ENCODE results near the gene PAM16. TPM values are rescaled to one million over a fixed set of nuclear protein-coding genes. Genes with fewer than 3 reads are reported as not detected.

The PAM16 gene
- polyA plus RNA-seq, 1 donor = 20.4 TPM

DNA sequence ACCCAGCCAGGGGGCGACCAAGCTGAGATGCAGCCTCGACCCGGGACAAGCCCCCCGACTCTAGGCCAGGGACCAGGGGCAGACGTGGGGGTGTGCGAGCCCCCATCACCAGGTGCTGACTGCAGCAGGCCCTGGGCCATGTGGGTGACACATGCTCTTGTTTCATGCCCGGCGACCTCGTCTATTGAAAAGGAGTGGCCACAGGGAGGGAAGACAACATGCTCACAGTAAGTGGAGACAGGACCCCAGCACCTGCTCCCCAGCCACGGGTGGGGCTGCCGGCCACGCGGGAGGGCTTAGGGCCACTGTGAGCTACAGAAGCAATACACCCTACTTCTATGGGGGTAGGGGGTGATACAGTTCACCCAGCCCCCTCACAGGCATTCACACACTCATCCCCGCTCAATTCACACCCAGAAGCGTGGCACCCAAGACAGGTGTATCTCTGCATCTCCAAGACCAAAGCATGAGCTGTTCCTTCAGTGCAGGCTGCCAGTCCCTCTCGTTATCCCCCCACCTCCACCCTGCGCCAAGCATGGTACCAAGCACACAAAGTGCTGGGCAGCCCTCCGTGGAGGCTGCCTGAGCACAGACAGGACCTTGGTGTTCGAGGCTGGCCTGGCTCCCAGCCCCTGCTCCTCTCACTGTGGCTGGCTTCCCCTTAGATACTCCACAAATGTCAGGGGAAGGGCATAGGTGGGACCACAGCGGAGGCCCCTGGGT is 34.1 kb upstream of the PAM16 start:
- DNase-seq = no peak

DNA sequence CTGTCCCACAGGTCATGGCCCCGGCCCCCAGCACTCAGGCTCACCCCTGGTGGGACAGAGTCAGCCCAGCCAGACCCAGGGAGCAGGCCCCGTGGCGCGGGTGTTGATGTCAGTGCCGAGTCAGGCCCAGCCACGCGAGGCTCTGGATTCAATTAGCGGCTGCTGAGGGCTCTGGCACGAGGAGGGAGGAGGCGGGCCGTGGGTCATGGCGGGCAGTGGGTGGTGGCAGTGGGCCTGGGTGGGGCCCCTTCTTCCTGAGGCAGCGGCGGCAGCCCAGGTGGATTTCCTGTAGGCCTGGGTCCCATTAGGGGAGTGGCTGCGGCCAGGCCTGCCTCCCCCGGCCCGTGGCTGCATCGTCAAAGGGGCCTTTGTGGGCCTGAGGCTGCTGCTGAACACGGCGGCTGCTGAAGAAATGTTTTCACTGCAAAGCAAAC is 33.4 kb upstream of the PAM16 start:
- DNase-seq = no peak

DNA sequence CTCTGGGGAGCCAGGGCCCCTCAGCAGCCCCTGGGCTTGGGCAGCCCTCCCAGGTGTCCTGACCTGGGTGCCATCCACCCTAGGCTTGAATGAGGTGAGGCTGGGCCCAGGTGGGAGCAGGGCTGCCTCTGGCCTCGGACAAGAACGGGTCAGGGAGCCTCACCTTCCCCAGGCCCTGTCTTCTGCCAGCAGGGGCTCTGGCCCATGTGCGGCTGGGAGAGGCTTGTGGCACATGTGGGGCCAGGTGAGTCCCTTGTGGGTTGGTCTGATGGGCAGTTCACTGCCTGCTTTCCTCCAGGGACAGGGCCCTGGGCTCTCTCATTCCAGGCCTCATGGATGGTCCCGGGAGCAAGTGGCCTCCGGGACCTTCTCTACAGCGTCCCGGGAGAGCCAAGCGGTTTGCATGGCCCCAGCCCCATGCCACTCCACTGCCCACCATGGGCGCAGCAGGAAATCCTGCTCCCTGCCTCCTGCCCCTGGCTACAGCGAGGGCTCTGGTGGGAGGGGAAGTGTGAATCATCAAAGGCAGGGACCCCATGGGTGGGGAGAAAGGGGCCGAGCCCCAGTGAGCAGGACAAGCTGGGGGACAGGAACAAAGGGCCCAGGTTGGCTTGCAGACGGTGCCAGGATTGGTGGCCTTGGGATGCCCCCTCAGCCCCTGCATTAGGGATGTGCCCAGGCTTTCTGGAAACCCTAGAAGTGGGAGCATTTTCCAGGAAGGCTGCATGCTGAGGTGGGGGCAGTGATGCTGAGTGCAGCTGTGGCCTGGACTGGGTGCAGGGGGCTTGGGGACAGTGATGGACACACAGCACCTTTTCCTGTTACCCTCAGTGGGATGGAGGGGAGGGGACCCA is 32.7 kb upstream of the PAM16 start:
- DNase-seq = no peak

DNA sequence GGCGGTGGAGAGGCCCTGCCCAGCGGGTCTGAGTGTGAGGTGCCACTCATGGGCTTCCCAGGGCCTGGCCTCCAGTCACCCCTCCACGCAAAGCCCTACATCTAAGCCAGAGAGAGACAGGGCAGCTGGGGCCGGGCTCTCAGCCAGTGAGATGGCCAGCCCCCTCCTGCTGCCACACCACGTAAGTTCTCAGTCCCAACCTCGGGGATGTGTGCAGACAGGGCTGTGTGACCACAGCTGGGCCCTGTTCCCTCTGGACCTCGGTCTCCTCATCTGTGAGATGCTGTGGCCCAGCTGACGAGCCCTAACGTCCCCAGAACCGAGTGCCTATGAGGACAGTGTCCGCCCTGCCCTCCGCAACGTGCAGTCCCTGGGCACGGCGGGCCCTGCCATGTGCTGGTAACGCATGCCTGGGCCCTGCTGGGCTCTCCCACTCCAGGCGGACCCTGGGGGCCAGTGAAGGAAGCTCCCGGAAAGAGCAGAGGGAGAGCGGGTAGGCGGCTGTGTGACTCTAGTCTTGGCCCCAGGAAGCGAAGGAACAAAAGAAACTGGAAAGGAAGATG is 31.8 kb upstream of the PAM16 start:
- DNase-seq = no peak

- no peak for DNase-seq
Measured at GRCh38 chr16:4381935-4382794, 31.0 kb upstream of the PAM16 start.

- no peak for DNase-seq
Measured at GRCh38 chr16:4381072-4381934, 30.2 kb upstream of the PAM16 start.

GRCh38 chr16:4380119-4381063 is 29.3 kb upstream of the PAM16 start:
- DNase-seq = no peak

GRCh38 chr16:4378999-4379690 is 28.0 kb upstream of the PAM16 start:
- no peak for DNase-seq

DNA sequence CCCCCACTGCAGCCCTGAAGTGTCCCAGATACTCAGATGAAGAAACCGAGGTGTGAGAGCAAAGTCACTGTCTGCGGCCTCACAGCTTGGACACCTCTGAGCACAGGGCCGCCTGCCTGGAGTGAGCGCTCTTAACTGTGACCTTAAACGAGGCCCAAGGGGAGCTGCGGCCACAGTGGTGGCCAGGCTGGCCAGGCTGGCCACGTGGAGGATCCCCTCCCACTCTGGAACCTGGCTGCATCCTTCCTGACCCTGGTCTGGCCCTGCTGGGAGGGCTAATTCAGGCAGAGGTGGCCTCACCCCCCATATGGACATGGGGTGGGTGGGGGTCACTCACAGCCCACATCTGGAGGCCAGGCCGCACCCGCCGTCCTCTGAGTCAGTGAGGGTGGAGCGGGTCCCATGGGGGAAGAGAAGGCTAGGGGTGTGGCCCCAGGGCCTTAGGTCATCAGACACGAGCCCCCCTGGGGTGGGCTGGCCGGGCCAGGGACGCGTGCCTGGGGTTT is 27.1 kb upstream of the PAM16 start:
- no peak for DNase-seq

DNA sequence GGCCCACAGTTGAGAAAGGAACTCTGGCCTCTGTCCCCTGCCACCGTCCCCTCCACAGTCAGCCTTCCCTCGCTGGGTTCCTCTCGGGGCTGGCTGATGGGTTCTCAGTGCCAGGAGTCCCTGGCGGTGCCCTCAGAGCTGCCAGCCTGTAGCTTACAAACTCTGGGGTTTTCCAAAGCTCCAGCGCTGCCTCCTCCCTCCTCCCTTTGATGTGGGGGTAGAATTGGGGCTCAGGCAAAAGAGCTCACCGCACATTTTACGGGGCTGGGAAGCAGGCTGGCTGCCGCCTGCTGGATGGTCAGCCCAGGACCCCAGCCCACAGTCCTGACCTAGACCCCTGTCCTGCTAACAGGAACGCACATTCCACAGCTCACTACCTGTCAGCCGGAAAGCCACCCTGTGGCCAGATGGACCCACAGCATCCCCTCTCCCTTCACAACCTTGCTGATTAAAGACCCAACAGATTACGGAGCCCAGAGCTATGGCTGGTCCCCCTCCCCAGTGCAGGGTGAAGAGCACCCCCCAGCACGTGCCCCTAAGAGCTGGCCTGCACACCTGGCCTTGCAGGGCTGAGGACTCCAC is 26.5 kb upstream of the PAM16 start:
- DNase-seq = no peak

DNA sequence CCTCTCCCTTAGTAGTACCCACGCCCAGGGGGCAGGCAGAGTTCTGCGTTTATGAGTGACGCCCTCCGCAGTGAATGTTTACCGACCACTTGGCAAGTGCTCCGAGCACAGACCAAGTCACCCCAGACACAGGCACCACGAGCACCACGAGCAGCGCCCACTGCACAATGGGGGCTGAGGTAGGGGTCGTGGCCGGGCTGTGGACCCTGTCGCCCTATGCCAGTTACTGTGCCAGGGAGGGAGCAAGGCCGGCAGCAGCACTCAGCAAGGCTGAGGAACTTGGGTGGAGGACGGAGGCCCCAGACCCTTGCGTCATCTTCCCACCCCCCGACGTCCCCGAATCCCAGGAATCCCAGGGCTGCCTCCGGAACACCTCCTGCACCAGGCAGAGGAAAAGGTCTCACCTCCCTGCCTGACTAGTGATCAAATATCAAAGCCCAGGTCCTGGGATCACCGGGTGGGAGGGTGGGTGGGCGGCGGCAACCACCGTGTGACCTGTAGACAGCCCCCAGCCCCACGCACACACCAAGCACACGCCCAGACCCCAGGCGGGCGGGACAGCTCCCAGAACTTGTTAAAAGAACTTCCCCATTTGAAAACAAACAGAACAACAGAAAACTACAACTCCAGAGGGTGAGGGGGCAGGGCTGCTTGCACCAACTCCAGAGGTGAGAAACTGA is 25.9 kb upstream of the PAM16 start:
- DNase-seq = no peak

DNA sequence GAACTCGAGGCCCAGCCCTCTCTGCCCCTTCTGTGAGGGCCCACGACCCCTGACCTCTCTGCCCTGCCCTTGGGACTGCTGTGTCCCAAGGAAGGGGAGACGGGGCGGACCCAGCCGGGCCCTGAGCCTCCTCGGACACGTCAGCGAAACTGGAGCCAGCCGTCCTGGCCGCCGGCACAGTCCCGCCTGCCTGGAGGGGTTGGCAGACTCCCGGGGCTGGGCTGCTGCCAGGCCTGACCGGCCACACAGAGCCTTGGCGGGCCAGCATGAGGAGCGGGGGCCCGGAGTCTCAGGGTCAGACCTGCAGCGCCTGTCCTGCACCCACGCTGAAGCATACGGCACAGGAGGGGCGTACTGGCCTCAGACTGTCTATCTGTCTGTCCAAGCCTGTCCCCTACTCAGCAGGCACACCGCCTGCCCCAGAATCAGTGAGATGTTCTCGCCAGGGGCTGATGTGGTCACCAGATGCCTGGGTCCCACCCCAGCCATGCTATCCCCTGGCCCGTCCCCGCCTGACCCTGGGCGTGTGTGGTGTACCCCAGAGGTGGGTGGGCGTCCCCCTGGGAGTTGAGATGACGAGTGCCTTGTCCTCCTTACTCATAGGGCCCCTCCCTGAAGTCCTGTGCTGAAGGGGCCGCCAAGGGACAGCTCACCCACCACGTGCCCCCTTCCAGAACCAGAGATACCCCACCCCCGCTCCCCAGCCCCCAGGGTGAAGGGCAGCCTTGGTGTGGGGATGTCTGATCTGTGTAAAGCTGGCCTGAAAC is 25.2 kb upstream of the PAM16 start:
- DNase-seq = no peak

- DNase-seq = no peak
Measured at GRCh38 chr16:4375717-4376116, 24.6 kb upstream of the PAM16 start.

GRCh38 chr16:4373909-4374742 is 23.0 kb upstream of the PAM16 start:
- peak; percentile 84 for DNase-seq

- no peak for DNase-seq
Measured at GRCh38 chr16:4373356-4373908, 22.3 kb upstream of the PAM16 start.

Data from left kidney (tissue), 2 donors.